Stimulated activated CD4-positive, alpha-beta T cell treated with anti-CD3 and anti-CD28 coated beads, TNF-alpha, amount 100 ng/mL, for 48 hours (primary cell): ENCODE measurements around the gene PITPNC1.
"Not testable (repeated sequence)": the region's sequence is repeated elsewhere in the genome, so short reads cannot be mapped to it uniquely, and the experiment has no call there.

Experiments used
- DNase-seq, 3 donors: peaks; one replicate each; pipeline ENCODE4 v3.0.0-alpha.2; 2020; ENCODE audit warnings: low read depth in 3 of 3

Gene PITPNC1

DNA sequence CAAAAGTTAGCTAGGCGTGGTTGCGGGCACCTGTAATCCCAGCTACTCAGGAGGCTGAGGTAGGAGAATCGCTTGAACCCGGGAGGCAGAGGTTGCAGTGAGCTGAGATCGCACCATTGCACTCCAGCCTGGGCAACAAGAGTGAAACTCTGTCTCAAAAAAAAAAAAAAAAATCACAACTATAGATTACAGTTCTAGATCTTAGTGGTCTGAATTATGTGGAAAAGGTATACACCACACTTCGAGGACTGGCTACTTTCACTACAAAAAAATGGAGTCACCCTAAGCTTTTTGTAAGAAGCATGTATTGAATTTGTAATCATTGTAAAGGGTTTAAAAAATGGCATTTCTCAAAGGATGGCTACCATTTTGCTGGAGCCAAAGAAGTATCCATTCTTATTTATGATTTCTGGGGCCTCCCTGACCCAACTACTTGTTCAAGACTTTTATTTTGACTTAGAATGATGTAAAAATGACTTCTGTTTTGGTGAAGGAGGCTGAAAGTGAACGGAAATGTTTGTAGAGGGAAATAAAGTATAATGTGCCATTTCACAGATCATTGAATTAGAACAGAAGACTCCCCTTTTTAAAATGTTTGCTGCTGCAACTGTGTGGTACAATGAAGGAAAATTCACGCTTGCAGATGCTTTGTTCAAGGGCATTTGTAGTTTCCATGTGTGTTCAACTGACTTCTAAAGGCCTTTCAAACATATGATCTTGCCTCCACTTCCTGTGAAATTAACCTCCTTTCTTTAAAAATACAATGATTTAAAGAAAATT is 303.6 kb downstream of the PITPNC1 start:
- no peak for DNase-seq

DNA sequence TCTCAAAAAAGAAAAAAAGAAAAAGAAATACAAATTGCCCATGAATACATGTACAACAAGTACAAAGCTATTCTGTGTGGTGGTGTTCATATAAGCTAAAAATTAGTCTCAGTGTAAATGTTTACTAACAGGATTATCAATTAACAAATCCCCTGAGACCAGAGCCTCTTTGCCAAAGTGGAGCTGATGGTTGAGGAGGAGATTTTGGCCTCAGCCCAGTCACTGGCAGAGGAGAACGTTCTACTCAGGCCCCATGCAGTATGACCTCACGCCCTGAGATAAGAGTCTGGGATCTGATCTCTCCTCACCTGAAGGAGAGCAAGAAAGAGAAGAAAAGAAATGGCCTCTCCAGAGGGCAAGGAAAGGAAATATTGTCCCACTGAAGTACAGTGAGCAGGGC is 305.1 kb downstream of the PITPNC1 start:
- no peak for DNase-seq

DNA sequence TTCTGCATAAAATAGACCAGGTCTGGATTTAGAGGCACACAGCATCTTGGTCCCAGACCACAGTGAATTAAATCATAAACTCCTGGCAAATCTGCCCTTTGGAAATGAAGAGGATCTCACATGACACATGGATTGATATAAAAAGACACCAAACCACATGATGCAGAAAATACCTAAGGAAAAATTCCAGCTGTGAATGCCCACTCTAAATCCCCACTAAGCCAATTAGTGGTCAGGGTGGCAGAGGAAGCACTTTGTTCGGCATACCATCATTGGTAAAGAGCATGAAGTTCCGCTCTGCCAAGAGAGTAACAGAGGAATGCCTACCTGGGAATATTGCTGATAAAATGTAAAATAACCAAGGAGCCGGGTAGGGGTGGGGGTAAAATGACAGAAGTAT is 308.3 kb downstream of the PITPNC1 start:
- DNase-seq: no peak

DNA sequence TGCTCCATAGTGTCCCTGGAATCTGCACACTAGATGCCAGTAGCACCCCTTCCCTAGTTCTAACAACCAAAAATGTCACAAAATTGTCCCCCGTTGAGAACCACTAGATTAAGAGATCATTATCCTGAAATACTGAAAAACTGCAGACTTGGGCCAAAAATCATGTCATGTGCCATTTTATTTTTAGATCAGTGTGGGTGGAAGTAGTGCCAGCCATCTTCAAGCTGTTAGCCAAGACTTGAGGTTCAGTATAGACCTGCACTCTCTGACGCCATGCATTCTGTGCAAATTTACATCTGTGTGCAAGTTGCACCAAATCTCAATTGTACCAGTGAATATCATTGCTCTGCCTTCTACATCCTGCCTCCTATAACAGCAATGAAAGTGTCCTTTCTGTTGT is 309.2 kb downstream of the PITPNC1 start:
- no peak for DNase-seq

DNA sequence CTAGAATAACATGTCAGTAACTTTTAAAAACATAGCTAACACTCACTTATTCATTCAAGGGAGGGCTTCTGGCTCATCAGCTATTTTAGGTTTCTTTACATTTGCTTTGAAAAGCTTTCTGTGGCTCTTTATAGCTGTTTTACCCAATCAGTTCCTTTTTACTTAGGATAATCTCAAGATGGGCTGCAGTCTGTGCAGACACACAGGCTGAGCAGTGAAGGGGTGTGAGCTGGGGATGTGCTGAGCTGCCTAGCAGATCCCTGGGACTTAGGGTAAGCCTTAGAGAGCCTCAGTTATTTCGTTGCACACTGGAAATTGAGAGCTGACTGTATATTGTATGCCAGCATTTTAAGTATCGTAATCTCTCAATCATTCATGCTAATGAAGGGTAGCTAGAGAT is 310.4 kb downstream of the PITPNC1 start:
- DNase-seq: no peak

DNA sequence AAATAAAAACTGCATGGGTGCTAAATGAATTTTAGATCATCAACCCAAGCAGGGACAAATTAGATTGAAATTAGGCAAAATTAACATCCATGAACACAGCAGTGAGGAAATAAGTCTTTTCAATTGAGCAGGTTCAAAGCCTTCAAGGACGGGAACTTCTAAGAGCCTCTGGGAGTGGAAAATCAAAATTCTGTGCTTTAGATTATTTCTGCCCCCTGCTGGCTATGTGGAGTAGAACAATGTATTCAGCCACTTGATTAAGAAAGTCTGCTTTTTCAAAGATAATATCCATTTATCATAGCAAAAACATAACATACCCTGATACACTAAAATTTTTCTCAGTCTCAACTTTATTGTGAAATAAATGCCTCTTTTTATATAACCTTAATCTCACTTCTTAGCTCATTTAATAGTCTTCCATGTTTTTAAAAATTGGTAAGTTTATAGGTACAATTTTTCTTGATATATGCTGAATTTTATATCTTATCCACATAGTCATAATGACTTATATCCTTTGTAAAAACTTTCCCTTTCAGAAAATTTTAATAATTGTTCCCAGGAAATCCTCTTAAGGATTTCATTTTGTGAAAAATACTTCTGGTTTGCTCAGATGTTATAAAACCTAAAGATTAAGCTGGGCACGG is 312.6 kb downstream of the PITPNC1 start:
- peak; percentile 4 to 35 (median 26) for DNase-seq

DNA sequence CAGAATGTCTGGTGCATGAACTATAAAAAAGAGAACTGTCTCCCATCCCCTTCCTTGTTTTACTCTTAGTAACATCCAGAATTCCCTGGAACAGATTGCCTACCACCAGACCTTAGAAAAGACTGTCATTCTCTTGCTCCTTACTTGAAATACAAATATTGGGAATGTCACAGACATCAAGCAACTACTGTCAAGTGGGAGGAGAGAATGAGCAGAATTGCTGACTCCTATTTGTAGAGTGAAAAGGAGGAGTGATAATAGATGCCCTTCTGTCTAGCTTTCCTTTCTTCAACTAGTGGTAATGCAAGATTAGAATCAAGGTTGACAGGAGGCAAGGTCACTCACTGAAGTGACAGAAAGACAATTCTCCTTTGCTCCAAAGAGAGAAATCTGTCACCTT is 316.7 kb downstream of the PITPNC1 start:
- no peak for DNase-seq

DNA sequence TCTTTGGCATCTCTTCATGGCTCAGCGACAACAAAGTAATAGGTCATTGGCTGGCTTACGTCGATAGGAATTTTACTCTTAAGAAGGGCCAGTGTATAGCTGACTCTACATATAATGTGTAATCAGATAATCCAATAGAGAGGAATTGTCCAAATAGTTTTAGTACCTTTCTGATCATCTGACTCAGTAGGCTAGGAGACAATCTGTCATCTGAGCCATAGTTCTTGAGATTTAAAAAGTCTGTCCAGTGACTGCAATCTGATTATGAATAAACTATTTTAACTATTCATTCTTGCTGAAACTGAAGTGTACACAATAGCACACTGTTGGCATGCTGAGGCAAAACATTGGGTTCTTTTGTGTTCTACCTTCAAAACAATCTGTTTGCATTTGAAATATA is 319.3 kb downstream of the PITPNC1 start:
- no peak for DNase-seq

DNA sequence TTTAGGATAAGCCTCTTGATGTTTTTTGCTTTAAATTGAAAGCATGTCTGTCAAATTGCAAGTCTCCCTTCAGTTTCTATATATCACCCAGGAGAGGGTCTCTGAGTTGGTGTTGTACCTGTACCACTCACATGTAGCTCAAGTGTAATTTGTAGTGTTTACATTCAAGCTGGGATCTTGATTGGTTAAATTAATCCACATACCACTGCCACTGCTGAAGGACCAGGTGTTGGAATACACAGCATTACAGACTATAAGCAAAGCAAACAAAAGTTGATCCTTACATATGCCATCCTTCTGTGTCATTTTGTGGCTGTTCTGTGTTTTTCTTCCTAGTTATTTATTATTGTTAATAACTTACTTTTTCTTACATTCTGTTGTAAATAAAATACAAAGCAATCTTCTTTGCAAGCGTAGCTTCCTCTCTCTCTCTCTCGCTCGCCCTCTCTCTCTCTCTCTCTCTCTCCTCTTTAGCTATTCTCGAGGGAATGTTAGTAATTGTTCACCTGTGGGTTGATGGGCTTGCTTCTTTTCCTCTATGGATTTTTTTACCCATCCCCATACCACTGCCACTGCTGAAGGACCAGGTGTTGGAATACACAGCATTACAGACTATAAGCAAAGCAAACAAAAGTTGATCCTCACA is 319.9 kb downstream of the PITPNC1 start:
- no peak for DNase-seq

DNA sequence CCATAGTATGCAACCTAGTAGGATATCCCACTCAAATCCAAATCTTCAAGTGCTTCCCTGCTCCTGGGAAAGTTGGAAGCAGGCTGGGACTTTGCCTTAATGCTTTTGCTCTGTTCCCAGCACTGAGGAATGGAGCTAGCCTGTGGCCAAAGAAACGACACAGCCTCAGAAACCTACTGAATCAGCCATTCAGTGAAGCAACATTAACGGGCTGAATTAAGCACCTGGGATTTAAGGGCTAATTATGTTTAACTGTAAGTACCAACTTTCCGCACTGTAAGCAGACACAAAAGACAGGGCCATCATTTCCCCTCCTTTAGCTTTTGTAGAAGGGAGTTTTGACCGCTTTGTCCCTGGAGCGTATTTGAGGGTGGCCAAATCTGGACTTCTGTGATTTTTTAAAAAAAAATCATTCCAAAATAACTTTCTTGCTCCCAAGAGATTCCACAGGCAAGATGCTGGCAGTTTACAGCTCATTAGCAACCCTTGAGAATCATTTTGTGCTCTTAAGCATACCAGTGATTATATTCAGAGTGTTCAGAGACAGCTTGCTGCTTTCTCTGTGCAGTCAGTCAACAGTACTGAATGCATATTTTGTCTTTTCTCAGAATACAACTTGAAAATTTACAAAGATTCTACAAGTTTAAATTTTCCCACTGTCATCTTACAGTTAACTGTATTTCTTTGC is 323.1 kb downstream of the PITPNC1 start:
- no peak for DNase-seq

DNA sequence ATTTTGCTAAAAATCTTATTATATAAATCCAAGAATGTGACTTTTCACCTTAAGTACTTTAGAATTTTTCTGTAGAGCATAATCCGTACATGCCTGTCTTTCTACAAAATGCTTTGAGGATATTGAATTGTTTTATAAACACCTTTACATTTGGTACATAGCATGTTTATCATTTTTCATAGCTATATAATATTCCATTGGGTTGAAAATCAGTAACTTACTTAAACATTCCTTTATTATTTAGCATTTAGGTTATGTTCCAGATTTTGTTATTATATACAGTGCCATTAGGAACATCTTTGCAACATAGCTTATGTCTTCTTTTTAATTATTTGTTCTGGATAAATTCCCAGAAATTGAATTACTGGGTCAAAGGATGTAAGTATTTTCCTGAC is 323.6 kb downstream of the PITPNC1 start:
- no peak for DNase-seq

DNA sequence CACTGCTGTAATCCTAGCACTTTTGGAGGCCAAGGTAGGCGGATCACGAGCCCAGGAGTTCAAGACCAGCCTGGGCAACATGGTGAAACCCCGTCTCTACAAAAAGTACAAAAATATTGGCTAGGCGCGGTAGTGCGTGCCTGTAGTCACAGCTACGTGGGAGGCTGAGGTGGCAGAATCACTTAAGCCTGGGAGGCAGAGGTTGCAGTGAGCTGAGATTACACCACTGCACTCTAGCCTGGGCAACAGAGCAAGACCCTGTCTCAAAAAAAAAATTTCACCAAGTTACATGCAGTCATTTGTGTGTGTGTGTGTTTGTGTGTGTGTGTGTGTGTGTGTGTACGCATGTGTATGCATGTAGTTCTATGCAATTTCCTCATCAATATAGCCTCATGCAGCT is 325.8 kb downstream of the PITPNC1 start:
- not testable (repeated sequence) for DNase-seq

DNA sequence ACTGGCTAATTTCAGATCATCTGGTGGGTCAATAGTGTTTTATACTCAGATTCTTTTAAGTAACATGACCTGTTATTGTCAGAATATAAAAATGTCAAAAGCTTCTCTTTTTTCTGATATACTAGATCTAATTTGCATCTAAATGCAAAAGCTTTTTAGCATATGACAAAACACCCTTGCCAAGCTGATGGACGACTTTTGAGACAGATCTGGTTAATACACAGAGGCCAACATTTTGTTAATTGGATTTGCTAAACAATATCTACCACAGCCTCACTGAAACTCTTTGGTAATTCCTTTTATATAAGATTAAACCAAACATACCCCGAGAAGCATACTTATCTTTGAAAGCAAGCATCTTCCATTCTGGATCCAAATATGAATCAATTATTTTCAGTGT is 330.4 kb downstream of the PITPNC1 start:
- no peak for DNase-seq

DNA sequence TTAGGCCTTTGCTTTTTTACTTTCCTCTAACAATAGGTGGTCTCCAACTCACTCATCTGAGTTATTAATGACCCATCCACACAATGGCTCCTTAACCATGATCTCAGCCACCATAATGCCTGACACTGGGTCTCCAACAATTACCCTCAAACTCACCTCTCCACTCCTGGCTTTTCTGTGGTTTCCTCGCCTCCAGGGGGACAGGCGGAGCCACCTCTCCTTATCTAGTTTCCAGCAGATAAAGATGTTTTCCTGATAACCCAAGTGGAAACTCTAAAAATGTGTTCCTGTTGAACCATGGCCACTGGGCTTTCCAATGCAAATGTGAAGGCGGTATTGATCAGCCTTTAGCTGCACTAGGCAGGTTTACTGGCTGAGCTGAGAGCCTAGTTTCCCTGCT is 331.3 kb downstream of the PITPNC1 start:
- no peak for DNase-seq

DNA sequence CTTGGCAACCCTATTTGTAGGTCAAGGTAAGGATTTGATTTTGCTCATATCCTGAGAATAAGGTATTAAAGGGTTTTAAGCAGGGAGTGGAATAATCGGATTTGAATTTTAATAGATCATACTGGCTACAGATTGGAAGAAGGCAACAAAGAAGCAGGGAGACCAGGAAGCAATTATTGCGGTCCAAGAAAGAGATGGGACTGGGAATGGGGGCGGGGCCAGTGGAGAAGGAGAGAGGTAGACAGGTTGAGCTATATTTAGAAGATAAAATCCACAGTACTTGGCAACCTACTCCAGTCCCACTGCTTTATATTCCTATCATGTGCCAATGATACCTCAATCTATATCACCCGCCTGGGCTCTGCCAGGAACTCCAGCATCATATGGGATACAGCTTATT is 334.8 kb downstream of the PITPNC1 start:
- no peak for DNase-seq

DNA sequence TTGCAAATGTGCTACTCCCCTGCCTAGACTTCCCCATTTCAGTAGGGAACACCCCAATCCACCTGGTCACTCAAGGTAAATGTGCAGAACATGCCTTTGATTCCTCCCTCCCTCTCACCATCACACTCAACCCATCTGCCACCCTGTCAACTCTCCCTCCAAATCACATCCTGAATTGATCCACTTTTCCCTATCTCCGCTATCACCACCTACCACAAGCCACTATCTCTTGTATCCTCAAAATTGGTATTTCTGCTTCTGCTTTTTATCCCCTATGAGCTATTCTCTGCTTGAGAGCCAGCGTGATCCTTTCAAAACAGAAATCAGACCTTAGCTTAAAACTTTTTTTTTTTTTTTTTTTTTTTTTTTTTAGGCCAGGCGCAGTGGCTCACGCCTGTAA is 335.3 kb downstream of the PITPNC1 start:
- DNase-seq: no peak

DNA sequence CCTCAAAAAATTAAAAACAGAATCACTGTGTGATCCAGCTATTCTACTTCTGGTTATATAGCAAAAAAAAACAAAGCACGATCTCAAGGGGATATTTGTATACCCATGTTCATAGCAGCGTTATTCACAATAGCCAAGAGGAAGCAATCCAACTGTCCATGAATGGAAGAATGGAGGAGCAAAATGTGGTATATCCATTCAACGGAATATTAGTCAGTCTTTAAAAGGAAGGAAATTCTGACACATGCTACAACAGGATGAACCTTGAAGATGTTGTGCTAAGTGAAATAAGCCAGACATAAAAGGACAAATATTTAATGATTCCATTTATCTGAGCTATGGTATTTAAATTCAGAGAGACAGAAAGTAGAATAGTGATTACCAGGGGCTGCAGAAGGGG is 336.1 kb downstream of the PITPNC1 start:
- DNase-seq: no peak

DNA sequence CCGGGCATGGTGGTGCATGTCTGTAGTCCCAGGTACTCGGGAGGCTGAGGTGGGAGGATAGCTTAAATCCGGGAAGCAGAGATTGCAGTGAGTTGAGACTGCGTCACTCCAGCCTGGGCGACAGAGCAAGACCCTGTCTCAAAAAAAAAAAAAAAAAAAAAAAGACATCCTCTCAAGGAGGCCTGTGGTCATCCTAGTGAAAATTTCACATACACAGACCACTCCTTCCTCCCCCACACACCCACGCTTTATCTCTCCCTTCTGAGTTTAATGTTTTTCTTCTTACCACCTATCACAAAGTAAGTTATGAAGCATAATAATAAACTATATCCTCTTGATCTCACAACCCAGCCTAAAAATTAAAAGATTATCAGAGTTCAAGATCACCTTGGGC is 339.3 kb downstream of the PITPNC1 start:
- no peak for DNase-seq

DNA sequence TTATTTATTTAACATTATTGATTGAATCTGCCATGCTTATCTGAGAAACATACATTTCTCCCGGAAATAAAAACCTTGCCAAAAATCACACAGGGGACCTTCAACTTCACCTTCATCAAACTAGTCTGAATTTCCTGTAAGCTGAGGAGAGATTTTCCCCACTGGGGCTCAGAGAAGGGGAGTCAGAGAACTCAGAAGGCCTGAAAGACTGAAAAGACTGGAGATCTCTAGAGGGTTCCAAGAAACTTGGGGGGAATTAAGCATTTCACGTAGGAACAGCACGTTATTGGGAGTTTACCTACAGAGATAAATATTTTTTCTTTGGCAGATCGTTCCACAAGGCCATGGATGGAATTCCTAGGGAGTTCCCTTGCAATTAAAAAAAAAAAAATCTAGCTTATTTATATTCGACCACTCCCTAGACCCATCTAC is 340.1 kb downstream of the PITPNC1 start:
- no peak for DNase-seq

DNA sequence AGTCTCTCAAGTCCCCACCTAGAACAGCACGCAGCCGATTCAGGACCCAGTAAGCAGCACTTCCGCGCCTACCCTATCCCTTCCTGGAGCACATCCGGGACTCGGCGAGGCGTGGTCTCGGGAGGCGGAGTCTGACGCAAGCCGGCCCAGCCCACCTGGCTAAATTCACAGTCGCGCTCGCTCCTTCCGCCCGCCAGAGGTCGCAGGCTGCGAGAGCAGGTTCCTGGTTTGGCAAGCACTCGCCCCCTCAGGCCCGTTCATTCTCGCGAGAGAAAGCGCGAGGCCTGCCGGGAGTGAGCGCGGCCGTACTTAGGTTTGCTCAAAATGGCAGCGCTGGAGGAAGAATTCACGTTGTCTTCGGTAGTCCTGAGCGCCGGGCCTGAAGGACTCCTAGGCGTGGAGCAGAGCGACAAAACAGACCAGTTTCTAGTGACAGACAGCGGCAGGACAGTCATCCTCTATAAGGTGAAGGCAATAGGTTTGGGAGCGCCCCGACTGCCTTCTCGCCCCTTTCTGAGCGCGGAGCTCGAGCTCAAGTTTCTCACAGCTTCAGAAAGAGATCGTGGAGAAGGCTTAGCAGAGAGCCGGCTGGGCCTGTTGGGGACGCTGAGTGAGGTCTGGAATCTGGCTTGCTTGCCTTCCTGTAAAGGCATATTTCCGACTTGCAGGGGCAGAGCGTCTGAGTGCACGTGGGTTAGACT is 340.7 kb downstream of the PITPNC1 start, which contains the start of gene NOL11:
NOL11 (plus strand) TSS at position 313 of the 701 bp plus-strand sequence; CDS start at position 325, 12 bp downstream.
- peak; percentile 97 to 99 (median 99) for DNase-seq

DNA sequence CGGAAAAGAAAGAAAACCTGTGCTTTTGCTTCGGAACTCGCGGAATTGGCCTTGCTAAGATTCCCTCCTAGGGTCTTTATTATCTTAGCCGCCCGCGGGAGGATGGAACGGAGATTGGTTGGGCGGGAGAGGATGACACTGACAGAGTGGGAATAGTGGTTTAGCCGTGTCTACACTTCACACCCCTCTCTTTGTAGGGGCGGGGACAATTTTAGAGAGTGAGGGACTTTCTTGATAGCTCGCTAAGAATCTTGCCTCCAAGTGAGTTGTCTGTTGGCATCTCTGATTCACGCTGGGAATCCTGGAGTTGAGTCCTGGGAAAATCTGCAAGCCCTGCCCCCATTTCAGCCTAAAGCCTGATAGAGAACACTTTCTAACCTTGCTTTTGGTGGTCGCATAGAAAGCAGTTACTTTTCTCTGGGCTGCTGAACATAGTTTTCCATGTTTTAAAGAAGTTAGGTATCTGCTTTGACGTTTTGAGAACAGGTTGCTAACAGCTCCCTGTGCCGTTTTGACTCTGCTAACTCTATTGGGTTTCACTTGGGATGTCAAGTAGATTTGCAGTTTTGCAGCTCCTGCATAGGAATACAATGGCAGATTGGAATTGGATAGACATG is 341.4 kb downstream of the PITPNC1 start:
- peak in 2 of 3 donors; percentile 4 to 16 for DNase-seq
